H1 (cell line): ENCODE results near the gene WSCD2. TPM values are rescaled to one million over a fixed set of nuclear protein-coding genes. Genes with fewer than 3 reads are reported as not detected.

Source experiments
- CTCF ChIA-PET: fragments of 300-600 bp; sonication (Branson Sonifier 250); formaldehyde crosslinking; loops from one replicate; lab custom pipeline; 2021; ENCODE audit not compliant: partially characterized antibody; lab: Charles Lee
- POLR2A ChIA-PET: fragments of 300-600 bp; sonication (Branson Sonifier 250); formaldehyde crosslinking; loops from one replicate; lab custom pipeline; 2021; ENCODE audit warnings: inconsistent platforms; ENCODE audit not compliant: partially characterized antibody; lab: Charles Lee
- DNase-seq, 2 experiments: peaks; one replicate each; pipeline versions ENCODE4 v3.0.0 to v3.0.0-alpha.2; 2010 to 2022; ENCODE audit warnings: low spot score in 2 of 2, low read depth in 1 of 2, mixed read lengths in 1 of 2
- FAIRE-seq: peaks from 2 replicates; lab custom pipeline; 2011; peaks lifted over from hg19 to GRCh38; lab: Jason Lieb, UNC
- H2AFZ ChIP-seq: 2 replicates; pipeline ENCODE4 v1.8.1; 2012; ENCODE audit warnings: low read length, inconsistent platforms
- H2AK5ac ChIP-seq: 2 replicates; pipeline ENCODE4 v1.6.1; 2013; ENCODE audit warnings: low read depth, low read length
- H2BK120ac ChIP-seq: replicated peaks from 2 replicates; pipeline ENCODE3; 2013; ENCODE audit warnings: low read depth, low read length, inconsistent platforms
- H2BK12ac ChIP-seq: 2 replicates; pipeline ENCODE4 v1.6.1; 2013; ENCODE audit warnings: low read depth, low read length
- H2BK15ac ChIP-seq: 2 replicates; pipeline ENCODE4 v1.6.1; 2013; ENCODE audit warnings: low read length
- H2BK20ac ChIP-seq: 2 replicates; pipeline ENCODE4 v1.6.1; 2013; ENCODE audit warnings: low read length
- H2BK5ac ChIP-seq: 2 replicates; pipeline ENCODE4 v1.6.1; 2013; ENCODE audit warnings: low read depth, low read length
- H3K14ac ChIP-seq: 2 replicates; pipeline ENCODE4 v1.6.1; 2013; ENCODE audit warnings: inconsistent platforms; ENCODE audit not compliant: insufficient read length
- H3K18ac ChIP-seq: 2 replicates; pipeline ENCODE4 v1.6.1; 2013; ENCODE audit warnings: low read length; ENCODE audit errors: extremely low read depth
- H3K23ac ChIP-seq: 2 replicates; pipeline ENCODE4 v1.6.1; 2013; ENCODE audit warnings: inconsistent platforms; ENCODE audit not compliant: insufficient read length
- H3K23me2 ChIP-seq: 2 replicates; pipeline ENCODE4 v1.6.1; 2013; ENCODE audit warnings: low read depth, low read length
- H3K27ac ChIP-seq: 2 replicates; pipeline ENCODE4 v1.6.1; 2011; ENCODE audit warnings: low read depth, low read length, inconsistent platforms
- H3K27me3 ChIP-seq, 4 experiments: replicated peaks in 1 of 4; 1 replicate in 1 of 4; 2 replicates in 3 of 4; pipeline versions ENCODE4 v1.6.1 to v1.8.1; 2011 to 2013; ENCODE audit warnings: low read length in 3 of 4, mild to moderate bottlenecking in 3 of 4, inconsistent platforms in 2 of 4, mixed read lengths in 2 of 4, moderate library complexity in 1 of 4; ENCODE audit not compliant: control insufficient read depth in 3 of 4, insufficient read depth in 3 of 4; ENCODE audit errors: extremely low read depth in 1 of 4
- H3K36me3 ChIP-seq, 4 experiments: 2 replicates each; pipeline versions ENCODE4 v1.6.1 to v1.8.1; 2011 to 2013; ENCODE audit warnings: mild to moderate bottlenecking in 4 of 4, low read length in 3 of 4, moderate library complexity in 2 of 4, control low read depth in 1 of 4, inconsistent platforms in 1 of 4; ENCODE audit not compliant: insufficient read depth in 4 of 4, control insufficient read depth in 2 of 4
- H3K4ac ChIP-seq: replicated peaks from 2 replicates; pipeline ENCODE3; 2013; ENCODE audit warnings: low read length, low read depth, mixed read lengths, inconsistent platforms; ENCODE audit not compliant: insufficient read length
- H3K4me1 ChIP-seq, 4 experiments: replicated peaks in 1 of 4; 1 replicate in 1 of 4; 2 replicates in 3 of 4; pipeline versions ENCODE4 v1.6.1 to v1.8.1; 2011 to 2013; ENCODE audit warnings: low read length in 3 of 4, inconsistent platforms in 2 of 4, mixed read lengths in 1 of 4; ENCODE audit not compliant: insufficient read depth in 4 of 4, control insufficient read depth in 3 of 4
- H3K4me2 ChIP-seq, 2 experiments: 2 replicates each; pipeline versions ENCODE4 v1.6.1 to v1.8.1; 2011 to 2013; ENCODE audit warnings: low read depth in 2 of 2, low read length in 2 of 2, control low read depth in 1 of 2, inconsistent platforms in 1 of 2, mild to moderate bottlenecking in 1 of 2; ENCODE audit not compliant: insufficient read depth in 1 of 2
- H3K4me3 ChIP-seq, 4 experiments: fragments of 200-600, 300-600 bp in 1 of 4; sonication (generic), shearing (Covaris generic), sonication (Bioruptor Twin) in 1 of 4; 2 replicates each; pipeline versions ENCODE4 v1.5.1 to v1.8.1; 2011 to 2016; ENCODE audit warnings: low read length in 4 of 4, low read depth in 3 of 4, control low read depth in 2 of 4, inconsistent platforms in 2 of 4, mild to moderate bottlenecking in 2 of 4, mixed read lengths in 1 of 4, moderate library complexity in 1 of 4; ENCODE audit not compliant: insufficient read depth in 2 of 4; ENCODE audit errors: extremely low read depth in 1 of 4
- H3K56ac ChIP-seq: replicated peaks from 2 replicates; pipeline ENCODE3; 2013; ENCODE audit warnings: low read depth, mild to moderate bottlenecking, mixed read lengths, low read length, inconsistent platforms; ENCODE audit not compliant: insufficient read length
- H3K79me1 ChIP-seq: 2 replicates; pipeline ENCODE4 v1.6.1; 2013; ENCODE audit warnings: low read depth, low read length, control low read depth
- H3K79me2 ChIP-seq, 2 experiments: 2 replicates each; pipeline versions ENCODE4 v1.6.1 to v1.8.1; 2012 to 2013; ENCODE audit warnings: low read length in 2 of 2, mild to moderate bottlenecking in 2 of 2, inconsistent platforms in 1 of 2; ENCODE audit not compliant: insufficient read depth in 2 of 2, control insufficient read depth in 1 of 2
- H3K9ac ChIP-seq, 4 experiments: replicated peaks in 1 of 4; 1 replicate in 1 of 4; 2 replicates in 3 of 4; pipeline versions ENCODE4 v1.6.1 to v1.8.1; 2011 to 2013; ENCODE audit warnings: low read depth in 3 of 4, low read length in 3 of 4, control low read depth in 2 of 4, mild to moderate bottlenecking in 2 of 4, moderate library complexity in 2 of 4, inconsistent platforms in 1 of 4; ENCODE audit errors: extremely low read depth in 1 of 4
- H3K9me3 ChIP-seq, 2 experiments: 2 replicates each; pipeline versions ENCODE4 v1.6.1 to v1.8.1; 2012 to 2013; ENCODE audit warnings: mild to moderate bottlenecking in 2 of 2, moderate library complexity in 2 of 2, control low read depth in 1 of 2, inconsistent platforms in 1 of 2, low read depth in 1 of 2, low read length in 1 of 2, mixed read lengths in 1 of 2; ENCODE audit not compliant: insufficient read depth in 2 of 2
- H4K20me1 ChIP-seq, 2 experiments: replicated peaks in 1 of 2; 2 replicates each; pipeline versions ENCODE3 to v1.8.1; 2011 to 2013; ENCODE audit warnings: inconsistent platforms in 2 of 2, low read length in 2 of 2, mild to moderate bottlenecking in 1 of 2; ENCODE audit not compliant: insufficient read depth in 2 of 2, control insufficient read depth in 1 of 2
- H4K5ac ChIP-seq: 2 replicates; pipeline ENCODE4 v1.6.1; 2013; ENCODE audit warnings: low read length, low read depth, mixed read lengths, inconsistent platforms; ENCODE audit not compliant: insufficient read length
- H4K8ac ChIP-seq: 2 replicates; pipeline ENCODE4 v1.8.0; 2013; ENCODE audit warnings: mild to moderate bottlenecking, moderate library complexity, low read length, inconsistent platforms; ENCODE audit not compliant: insufficient read depth; ENCODE audit errors: extremely low read depth
- H4K91ac ChIP-seq: replicated peaks from 2 replicates; pipeline ENCODE3; 2013; ENCODE audit warnings: low read length, mixed read lengths, inconsistent platforms; ENCODE audit not compliant: insufficient read length
- BRCA1 ChIP-seq: IDR thresholded peaks from 2 replicates; pipeline ENCODE4 v1.6.1; 2012; ENCODE audit warnings: low read depth, low read length, improper control_type of control experiment
- CTCF ChIP-seq, 3 experiments: IDR thresholded peaks; 1 replicate in 2 of 3; 2 replicates in 1 of 3; pipeline versions ENCODE4 v1.5.1 to v1.6.1; 2011; ENCODE audit warnings: low read length in 3 of 3, mild to moderate bottlenecking in 3 of 3, inconsistent platforms in 2 of 3, low read depth in 1 of 3, moderate library complexity in 1 of 3; ENCODE audit not compliant: insufficient read depth in 1 of 3; ENCODE audit errors: control extremely low read depth in 1 of 3
- EGR1 ChIP-seq: IDR thresholded peaks from 2 replicates; pipeline ENCODE4 v1.6.1; 2011; ENCODE audit warnings: low read depth, low read length, borderline replicate concordance
- GABPA ChIP-seq: IDR thresholded peaks from 2 replicates; pipeline ENCODE4 v1.6.1; 2011; ENCODE audit warnings: mild to moderate bottlenecking, low read length, moderate library complexity, borderline replicate concordance; ENCODE audit not compliant: insufficient read depth
- KDM1A ChIP-seq: fragments of 200-600, 300-600 bp; sonication (generic); IDR thresholded peaks from 2 replicates; pipeline ENCODE4 v1.7.1; 2016; ENCODE audit warnings: mild to moderate bottlenecking, low read length, borderline replicate concordance
- MAX ChIP-seq: IDR thresholded peaks from 2 replicates; pipeline ENCODE4 v1.6.1; 2012; ENCODE audit warnings: inconsistent platforms
- WGBS, 2 experiments: shearing (Covaris generic) in 1 of 2; methylation state at CpG; one replicate each; pipeline versions ENCODE4 v1.1.6 to v1.1.7; 2013 to 2015; ENCODE audit warnings: low lambda C conversion rate in 2 of 2, mixed read lengths in 2 of 2, inconsistent platforms in 1 of 2, low coverage in 1 of 2, missing lambda C conversion rate in 1 of 2; ENCODE audit not compliant: insufficient replicate concordance in 2 of 2, insufficient coverage in 1 of 2, insufficient read length in 1 of 2; ENCODE audit errors: extremely low coverage in 1 of 2, missing lambda C conversion rate in 1 of 2; 5-methylcytosine and 5-hydroxymethylcytosine counted together
- polyA plus RNA-seq, 7 experiments: library from polyadenylated mRNA; depleted of rRNA in 3 of 7; stranded (reverse) in 5 of 7; unstranded in 2 of 7; fragments of >200 nt in 5 of 7; fragments of 200-250 nt in 2 of 7; gene quantifications; 1 replicate in 5 of 7; 2 replicates in 1 of 7; 4 replicates in 1 of 7; pipeline versions ENCODE4 v1.2.1 to v1.2.3, GENCODE V29; 2011 to 2013; ENCODE audit warnings: missing spikeins in 2 of 7, mixed read lengths in 2 of 7
- total RNA-seq: library from RNA; stranded (reverse); fragmentation: NEBNext Ultra II Directional; extraction: Animal tissue kit (Norgen Biotek cat#: 25700); gene quantifications from 2 replicates; pipeline ENCODE4 v1.2.1, GENCODE V29; 2021

The WSCD2 gene
- total and polyA plus RNA-seq, 2 of the 8 experiments (the other 6 are each of a cell fraction or from before 2014, with no cell fraction given): 1.3 to 2.2 TPM

DNA sequence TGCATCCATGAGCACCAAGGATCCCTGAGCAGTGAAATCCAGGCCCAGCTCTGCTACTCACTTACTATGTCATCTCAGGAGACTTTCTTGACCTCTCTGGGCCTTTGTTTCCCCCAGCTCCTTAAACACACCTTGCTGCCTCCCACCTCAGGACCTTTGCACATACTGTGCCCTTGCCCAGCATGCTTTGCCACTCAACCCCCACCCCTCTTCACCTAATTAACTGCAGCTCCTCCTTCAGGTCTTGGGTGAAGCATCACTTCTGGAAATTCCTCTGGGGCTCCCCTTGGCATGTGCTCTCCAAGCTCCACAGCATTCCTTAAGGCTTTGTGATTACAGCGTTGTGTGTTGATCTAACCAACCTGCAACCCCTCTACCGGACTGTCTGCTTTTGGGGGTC, 15.9 kb downstream of the WSCD2 start:
- peaks cover 3 to 11% (median 8%) of the 10 kb centered on the region in 4 experiments; a peak in 6 of 7 replicates for H3K4me1 ChIP-seq
- POLR2A ChIA-PET: interaction anchor here (0.9 to 1.1 kb wide), 2 partner anchors 8 to 10 kb away, joined by 3 to 5 read pairs; no protein-coding TSS in a partner anchor
- no peak overlapping the region for H2BK20ac ChIP-seq
- H2BK5ac ChIP-seq: no peak overlapping the region
- H4K91ac ChIP-seq: no peak overlapping the region
- H3K27me3 ChIP-seq: no peaks in the 10 kb centered on the region
- no peak overlapping the region for H2BK12ac ChIP-seq
- no peaks in the 10 kb centered on the region for H3K79me1 ChIP-seq
- DNase-seq: no peak
- H3K56ac ChIP-seq: no peak overlapping the region
- no peak overlapping the region for H2AFZ ChIP-seq
- no peak overlapping the region for H2BK15ac ChIP-seq
- FAIRE-seq: no peak
- H3K18ac ChIP-seq: no peak overlapping the region
- no peak overlapping the region for H3K27ac ChIP-seq
- CTCF ChIA-PET: interaction anchor here (0.7 to 8.5 kb wide), 7 partner anchors 9 to 92 kb away, joined by 3 to 64 read pairs (median 3); partner anchors contain the start of gene WSCD2
- TF ChIP-seq MAX (peak; percentile 33; the same call in 1 of the 2 replicates), BRCA1 (no peak), EGR1 (no peak), CTCF (IDR thresholded peaks at IDR 0.05; ENCODE audit: control extremely low read depth in 1 of 3, insufficient read depth in 1 of 3, low read depth in 1 of 3, low read length in 3 of 3) (peak in 1 of 3 experiments; percentile 14; a peak in 1 of 4 replicates), KDM1A (peak; percentile 94), GABPA (no peak)
- H3K9me3 ChIP-seq: no peaks in the 10 kb centered on the region
- H3K14ac ChIP-seq: no peak overlapping the region
- no peaks in the 10 kb centered on the region for H3K79me2 ChIP-seq
- H3K4ac ChIP-seq: no peak overlapping the region
- no peak overlapping the region for H2BK120ac ChIP-seq
- no peaks in the 10 kb centered on the region for H3K23me2 ChIP-seq
- H3K36me3 ChIP-seq: no peaks in the 10 kb centered on the region
- H4K20me1 ChIP-seq: no peaks in the 10 kb centered on the region
- H3K4me2 ChIP-seq: no peak overlapping the region
- no peak overlapping the region for H3K4me3 ChIP-seq
- no peak overlapping the region for H3K23ac ChIP-seq
- H2AK5ac ChIP-seq: no peak overlapping the region
- no peak overlapping the region for H3K9ac ChIP-seq
- H4K8ac ChIP-seq: no peak overlapping the region
- H4K5ac ChIP-seq: no peak overlapping the region
- WGBS, 2 experiments: 85% methylated on average over 2 of the region's 2 CpGs; no CpG with 5 or more reads in 1 of the 2 experiments
